Measurements from ENCODE around the gene FLRT1.

DNA sequence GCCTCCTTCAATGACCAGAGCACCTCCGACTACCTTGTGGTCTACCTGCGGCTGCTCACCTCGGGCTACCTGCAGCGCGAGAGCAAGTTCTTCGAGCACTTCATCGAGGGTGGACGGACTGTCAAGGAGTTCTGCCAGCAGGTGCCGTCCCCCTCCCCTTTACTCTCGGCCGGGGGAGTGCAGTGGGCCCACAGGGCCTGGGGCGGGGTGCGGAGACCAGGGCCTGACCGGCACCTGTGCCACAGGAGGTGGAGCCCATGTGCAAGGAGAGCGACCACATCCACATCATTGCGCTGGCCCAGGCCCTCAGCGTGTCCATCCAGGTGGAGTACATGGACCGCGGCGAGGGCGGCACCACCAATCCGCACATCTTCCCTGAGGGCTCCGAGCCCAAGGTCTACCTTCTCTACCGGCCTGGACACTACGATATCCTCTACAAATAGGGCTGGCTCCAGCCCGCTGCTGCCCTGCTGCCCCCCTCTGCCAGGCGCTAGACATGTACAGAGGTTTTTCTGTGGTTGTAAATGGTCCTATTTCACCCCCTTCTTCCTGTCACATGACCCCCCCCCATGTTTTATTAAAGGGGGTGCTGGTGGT lies 38.5 kb upstream of the FLRT1 start:
- no peak for TF ChIP-seq EZH2phosphoT487 (IDR thresholded peaks at IDR 0.05; ENCODE audit: low read length)
- TF ChIP-seq, protein P1, sequence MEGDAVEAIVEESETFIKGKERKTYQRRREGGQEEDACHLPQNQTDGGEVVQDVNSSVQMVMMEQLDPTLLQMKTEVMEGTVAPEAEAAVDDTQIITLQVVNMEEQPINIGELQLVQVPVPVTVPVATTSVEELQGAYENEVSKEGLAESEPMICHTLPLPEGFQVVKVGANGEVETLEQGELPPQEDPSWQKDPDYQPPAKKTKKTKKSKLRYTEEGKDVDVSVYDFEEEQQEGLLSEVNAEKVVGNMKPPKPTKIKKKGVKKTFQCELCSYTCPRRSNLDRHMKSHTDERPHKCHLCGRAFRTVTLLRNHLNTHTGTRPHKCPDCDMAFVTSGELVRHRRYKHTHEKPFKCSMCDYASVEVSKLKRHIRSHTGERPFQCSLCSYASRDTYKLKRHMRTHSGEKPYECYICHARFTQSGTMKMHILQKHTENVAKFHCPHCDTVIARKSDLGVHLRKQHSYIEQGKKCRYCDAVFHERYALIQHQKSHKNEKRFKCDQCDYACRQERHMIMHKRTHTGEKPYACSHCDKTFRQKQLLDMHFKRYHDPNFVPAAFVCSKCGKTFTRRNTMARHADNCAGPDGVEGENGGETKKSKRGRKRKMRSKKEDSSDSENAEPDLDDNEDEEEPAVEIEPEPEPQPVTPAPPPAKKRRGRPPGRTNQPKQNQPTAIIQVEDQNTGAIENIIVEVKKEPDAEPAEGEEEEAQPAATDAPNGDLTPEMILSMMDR (IDR thresholded peaks at IDR 0.05; ENCODE audit: low read length), result no peak
- TF ChIP-seq EZH2 (optimal IDR thresholded peaks at IDR 0.05; ENCODE audit: low read depth, low read length), result no peak
